HG03280 (cell line): ENCODE measurements around the gene DERL3.
"Not testable (repeated sequence)": the region's sequence is repeated elsewhere in the genome, so short reads cannot be mapped to it uniquely, and the experiment has no call there.

Source experiments
- ATAC-seq: cut with Tn5 transposase; IDR thresholded peaks from one replicate; pipeline ENCODE4 v1.9.1; 2021; ENCODE audit warnings: mild to moderate bottlenecking, moderate library complexity; ENCODE audit not compliant: unreplicated experiment

Gene DERL3

DNA sequence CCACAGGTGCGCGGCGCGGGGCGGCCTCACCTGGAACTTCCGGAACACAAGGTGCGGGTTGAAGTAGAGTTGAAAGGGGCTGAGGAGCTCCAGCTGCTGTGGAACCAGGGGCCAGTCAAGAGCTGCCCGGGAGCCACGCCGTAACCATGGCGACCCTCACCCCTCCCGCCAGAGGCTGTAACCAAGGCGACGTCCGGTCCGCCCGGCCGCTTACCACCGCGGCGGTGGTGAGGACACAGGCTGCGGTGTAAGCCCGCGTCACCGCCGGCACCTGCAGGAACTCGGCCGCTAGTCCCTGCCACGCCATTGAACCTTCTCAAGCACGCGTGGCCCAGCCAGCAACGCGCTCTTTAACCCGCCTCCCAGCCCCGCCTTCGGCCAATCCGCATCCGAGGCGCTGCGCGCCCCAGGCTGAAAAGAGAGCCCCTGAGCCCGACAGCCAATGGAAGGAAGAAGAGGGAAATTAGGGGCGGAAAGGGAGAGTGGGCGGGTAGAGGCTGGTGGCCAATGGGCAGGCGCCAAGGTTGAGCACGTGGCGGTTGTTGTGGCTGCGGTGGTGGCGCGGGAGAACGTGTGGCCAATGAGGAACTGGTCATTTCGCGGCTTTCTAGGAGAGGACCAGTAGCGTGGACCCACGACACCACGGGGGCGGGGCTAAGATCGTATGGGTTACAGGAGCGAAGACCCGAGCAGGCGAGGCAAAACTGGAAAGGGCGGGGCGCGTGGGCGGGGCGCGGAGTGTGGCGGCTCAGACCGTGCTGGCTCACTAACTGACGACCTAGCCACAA lies at the start of gene DERL3:
Gene DERL3 (minus strand): TSS at position 326 of the 788 bp plus-strand sequence. CDS start 19 bp downstream, at position 307.
- ATAC-seq = peak; percentile 84

DNA sequence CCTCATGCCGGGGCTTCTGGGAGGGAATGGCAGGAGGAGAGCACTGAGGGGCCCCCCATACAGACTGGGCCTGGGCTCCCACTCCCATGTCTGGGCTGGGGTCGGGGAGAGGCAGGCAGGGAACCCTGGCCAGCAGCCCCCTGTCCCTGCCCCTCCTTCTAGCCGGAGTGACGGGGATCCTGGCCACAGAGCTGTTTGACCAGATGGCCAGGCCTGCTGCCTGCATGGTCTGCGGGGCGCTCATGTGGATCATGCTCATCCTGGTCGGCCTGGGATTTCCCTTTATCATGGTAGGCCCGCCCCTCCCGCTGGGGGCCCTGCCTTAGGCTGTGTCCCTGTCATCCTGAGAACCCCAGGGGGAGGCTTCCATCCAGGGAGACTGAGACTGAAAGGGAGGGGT lies 45.3 kb upstream of the DERL3 start:
- no peak for ATAC-seq

DNA sequence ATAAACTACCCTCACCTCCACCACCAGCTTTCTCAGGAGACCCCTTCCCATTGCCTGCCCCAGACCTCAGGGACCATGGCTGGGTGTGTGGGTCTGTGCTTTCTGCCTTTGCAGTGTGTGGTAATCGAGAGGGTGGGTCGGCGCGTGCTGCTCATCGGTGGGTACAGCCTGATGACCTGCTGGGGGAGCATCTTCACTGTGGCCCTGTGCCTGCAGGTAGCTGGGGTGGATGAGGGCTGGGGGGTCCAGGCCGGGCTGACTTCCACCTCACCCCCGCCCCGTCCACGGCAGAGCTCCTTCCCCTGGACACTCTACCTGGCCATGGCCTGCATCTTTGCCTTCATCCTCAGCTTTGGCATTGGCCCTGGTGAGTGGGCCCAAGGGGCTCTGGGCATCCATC lies 44.9 kb upstream of the DERL3 start:
- ATAC-seq = no peak

- ATAC-seq = no peak
Measured at GRCh38 chr22:23882370-23882769, 43.6 kb upstream of the DERL3 start.

GRCh38 chr22:23878219-23878618 lies 39.4 kb upstream of the DERL3 start:
- no peak for ATAC-seq

DNA sequence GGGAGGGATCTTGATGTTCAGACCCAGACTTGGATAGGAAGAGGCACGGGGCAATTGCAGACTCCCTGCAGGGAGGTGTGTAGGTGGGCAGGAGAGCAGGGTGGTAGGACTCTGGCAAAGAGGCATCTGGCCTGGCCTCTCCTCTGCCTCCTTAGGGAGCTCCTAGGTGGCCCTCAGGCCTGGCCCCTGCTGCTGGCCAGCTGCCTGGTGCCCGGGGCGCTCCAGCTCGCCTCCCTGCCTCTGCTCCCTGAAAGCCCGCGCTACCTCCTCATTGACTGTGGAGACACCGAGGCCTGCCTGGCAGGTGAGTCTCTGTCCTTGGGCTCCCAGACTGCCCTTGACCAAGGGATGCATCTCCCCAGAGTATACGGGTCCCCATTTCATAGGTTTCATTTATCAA lies 38.8 kb upstream of the DERL3 start:
- ATAC-seq = no peak

DNA sequence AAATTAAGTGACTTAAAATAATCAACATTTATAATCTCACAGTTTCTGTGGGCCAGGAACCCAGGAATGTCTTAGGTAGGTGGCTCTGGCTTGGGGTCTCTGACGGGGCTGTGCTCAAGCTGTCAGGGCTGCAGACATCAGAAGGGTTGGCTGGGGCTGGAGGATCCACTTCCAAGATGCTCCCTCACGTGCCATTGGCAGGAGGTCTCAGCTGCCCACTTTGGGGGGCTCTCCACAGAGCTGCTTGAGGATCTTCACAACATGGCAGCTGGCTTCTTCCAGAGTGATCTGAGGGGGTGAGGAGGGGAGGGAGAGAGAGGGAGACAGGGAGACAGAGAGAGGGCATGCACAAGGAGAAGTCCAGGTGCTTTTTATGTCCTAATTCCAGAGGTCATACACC lies 37.0 kb upstream of the DERL3 start:
- no peak for ATAC-seq

DNA sequence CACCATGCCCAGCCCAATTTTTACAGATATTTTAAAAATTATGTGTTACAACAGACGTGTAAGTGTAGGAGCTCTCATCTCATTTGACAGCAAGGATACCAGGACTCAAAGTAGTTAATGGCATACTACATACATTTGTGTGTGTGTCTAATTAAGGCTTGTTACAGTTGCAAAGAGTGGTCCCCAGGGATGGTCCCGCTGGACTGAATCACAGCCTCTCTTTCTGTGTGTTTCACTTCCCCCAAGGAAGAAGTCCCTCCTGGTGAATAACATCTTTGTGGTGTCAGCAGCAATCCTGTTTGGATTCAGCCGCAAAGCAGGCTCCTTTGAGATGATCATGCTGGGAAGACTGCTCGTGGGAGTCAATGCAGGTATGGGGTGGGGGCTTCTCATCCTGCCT lies 36.1 kb upstream of the DERL3 start:
- ATAC-seq = no peak

- ATAC-seq = no peak
Measured at GRCh38 chr22:23868580-23868979, 29.8 kb upstream of the DERL3 start.

DNA sequence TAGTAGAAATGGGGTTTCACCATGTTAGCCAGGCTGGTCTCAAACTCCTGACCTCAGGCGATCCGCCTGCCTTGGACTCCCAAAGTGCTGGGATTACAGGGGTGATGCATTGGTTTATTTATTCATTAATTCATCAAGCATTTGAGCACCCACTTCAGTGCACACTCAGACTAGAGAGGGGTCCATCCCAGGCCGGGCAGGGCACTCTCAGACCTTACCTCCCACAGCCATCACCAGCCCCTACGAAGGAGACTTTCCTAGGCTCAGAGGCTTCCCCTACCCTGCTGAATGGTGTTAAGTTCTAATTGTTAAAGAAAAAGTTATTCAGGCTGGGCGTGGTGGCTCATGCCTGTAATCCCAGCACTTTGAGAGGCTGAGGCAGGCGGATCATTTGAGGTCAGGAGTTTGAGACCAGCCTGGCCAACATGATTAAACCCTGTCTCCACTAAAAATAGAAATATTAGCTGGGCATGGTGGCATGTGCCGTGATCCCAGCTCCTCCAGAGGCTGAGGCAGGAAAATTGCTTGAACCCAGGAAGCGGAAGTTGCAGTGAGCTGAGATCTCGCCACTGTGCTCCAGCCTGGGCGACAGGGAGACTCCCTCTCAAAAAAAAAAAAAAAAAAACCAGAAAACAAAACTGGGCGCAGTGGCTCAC lies 25.8 kb upstream of the DERL3 start:
- ATAC-seq = not testable (repeated sequence)

DNA sequence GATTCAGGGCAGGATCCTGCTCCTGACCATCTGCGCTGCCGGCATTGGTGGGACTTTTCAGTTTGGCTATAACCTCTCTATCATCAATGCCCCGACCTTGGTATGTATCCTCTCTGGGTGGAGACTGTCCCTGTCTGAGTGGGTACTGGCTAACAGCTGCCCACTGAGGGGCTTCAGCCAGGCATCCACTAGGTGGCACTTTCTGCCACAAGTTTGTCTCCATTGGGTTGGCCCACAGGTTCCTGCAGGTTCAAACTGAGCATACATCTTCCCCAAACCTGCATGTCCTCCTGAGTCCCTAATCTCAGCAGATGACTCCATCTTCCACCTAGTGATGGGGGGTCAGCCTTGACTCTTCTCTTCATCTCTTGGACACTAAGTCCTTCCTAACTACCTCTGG lies 23.3 kb upstream of the DERL3 start:
- ATAC-seq = no peak

DNA sequence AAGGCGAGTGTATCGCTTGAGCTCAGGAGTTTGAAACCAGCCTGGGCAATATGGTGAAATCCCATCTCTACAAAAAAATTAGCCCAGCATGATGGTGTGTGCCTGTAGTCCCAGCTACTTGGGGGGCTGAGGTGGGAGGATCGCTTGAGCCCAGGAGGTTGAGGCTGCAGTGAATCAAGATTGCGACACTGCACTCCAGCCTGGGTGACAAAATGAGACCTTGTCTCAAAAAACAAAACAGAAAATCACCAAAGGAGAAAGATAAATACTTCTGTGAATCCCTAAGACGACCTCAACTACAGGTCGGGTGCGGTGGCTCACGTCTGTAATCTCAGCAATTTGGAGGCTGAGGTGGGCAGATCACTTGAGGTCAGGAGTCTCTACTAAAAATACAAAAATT lies 21.4 kb upstream of the DERL3 start:
- not testable (repeated sequence) for ATAC-seq

DNA sequence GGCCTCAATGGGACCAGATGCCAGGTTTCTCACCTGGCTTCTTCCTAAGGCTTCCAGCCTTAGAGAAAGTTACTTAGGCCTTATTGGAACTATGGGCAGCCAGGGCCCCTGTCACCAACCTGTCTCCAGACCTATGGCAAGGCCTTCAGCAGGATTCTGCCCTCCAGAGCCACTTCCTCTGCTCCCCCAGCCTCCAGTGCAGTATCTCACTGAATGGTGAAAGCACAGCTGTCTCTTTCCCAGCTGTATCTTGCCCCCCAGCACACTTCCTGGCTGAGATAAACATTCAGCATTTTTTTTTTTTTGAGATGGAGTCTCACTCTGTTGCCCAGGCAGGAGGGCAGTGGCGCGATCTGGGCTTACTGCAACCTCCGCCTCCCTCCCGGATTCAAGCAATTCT lies 20.4 kb upstream of the DERL3 start:
- ATAC-seq = no peak

DNA sequence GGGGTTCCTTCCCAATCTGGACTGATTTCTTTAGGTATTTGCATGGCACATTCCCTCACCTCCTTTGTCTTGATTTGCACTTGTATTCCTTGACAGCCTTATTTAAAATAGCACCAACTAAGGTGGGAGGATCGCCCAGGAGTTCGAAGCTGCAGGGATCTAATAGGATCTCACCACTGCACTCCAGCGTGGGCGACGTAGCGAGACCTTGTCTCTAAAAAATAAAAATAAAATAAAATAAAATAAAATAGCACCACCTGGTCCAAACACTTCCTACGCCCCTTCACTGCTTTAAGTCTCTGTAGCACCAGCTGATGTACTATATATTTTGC lies 19.6 kb upstream of the DERL3 start:
- no peak for ATAC-seq

DNA sequence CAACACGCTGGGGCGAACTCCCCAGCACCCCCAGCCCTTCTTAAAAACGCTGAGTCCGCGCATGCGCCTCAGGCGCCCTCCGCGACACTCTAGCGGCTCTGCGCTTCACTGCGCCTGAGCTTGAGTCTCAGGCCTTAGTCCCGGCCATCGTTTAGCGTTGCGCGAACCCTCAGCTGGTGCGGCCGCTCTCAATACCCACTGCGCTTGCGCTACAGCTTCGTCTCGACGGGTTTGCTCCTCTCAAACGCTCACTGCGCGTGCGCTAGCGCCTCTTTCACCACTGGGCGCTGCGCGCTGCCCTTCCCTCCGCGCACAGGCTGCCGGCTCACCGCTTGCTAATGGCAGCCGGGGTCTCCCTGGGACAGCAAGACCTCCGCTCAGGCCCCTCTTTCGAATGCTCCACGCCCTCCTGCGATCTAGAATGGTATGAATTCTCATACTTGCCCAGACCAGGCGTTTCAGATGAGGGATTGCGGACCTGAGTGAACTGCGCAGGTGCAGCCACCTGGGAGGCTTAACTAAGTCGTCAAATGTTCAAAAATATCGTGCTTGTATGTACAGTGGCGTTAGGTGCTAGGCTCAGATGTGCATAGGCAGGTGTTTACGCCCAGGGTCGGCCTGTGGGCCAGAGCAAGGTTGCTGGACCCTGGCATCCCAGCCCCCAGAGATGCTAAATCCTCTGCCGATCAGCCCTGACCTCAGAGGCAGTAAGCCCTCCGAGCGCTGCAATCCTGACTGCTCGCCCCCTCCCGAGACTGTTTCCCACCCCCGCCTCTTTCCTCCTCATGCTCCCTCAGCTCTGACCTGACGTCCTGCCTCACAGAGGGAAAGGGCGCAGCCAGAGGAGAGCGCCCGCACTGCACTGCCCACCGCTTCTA lies 19.0 kb upstream of the DERL3 start, which contains the start of gene SLC2A11:
Gene SLC2A11 (plus strand): TSS at position 270 of the 878 bp plus-strand sequence. CDS start 125 bp downstream, at position 395.
- peak; percentile 95 for ATAC-seq

- ATAC-seq = peak; percentile 41
Measured at GRCh38 chr22:23856721-23857605, 18.2 kb upstream of the DERL3 start.

- ATAC-seq = peak; percentile 48
Measured at GRCh38 chr22:23850136-23850611, 11.4 kb upstream of the DERL3 start.

GRCh38 chr22:23849009-23850006 lies 10.5 kb upstream of the DERL3 start:
- ATAC-seq = peak; percentile 55
